Parathyroid adenoma (tissue), 2 donors: ENCODE results near the gene CKS1B.

Experiments
- H2AFZ ChIP-seq: fragments of 300-600 bp; sonication (generic); one replicate; pipeline ENCODE4 v1.7.0; 2017; ENCODE audit warnings: antibody characterized with exemption, mild to moderate bottlenecking
- H3K27ac ChIP-seq: fragments of 300-600 bp; sonication (generic); one replicate; pipeline ENCODE4 v1.7.0; 2017
- H3K27me3 ChIP-seq: fragments of 300-600 bp; sonication (generic); one replicate; pipeline ENCODE4 v1.7.0; 2017; ENCODE audit warnings: low read length; ENCODE audit not compliant: control insufficient read depth, insufficient read depth
- H3K36me3 ChIP-seq: fragments of 300-600 bp; sonication (generic); one replicate; pipeline ENCODE4 v1.7.0; 2017; ENCODE audit warnings: low read length; ENCODE audit not compliant: control insufficient read depth, insufficient read depth
- H3K4me1 ChIP-seq: fragments of 300-600 bp; sonication (generic); one replicate; pipeline ENCODE4 v1.7.0; 2017; ENCODE audit warnings: control low read depth
- H3K4me2 ChIP-seq: fragments of 300-600 bp; sonication (generic); one replicate; pipeline ENCODE4 v1.7.0; 2017; ENCODE audit warnings: low read length
- H3K4me3 ChIP-seq: fragments of 300-600 bp; sonication (generic); one replicate; pipeline ENCODE4 v1.7.0; 2017; ENCODE audit warnings: low read depth, low read length
- H3K79me2 ChIP-seq: fragments of 300-600 bp; sonication (generic); one replicate; pipeline ENCODE4 v1.7.0; 2017; ENCODE audit warnings: control low read depth
- H3K9ac ChIP-seq: fragments of 300-600 bp; sonication (generic); one replicate; pipeline ENCODE4 v1.7.0; 2017; ENCODE audit warnings: mild to moderate bottlenecking
- H3K9me3 ChIP-seq: fragments of 300-600 bp; sonication (generic); one replicate; pipeline ENCODE4 v1.7.0; 2017; ENCODE audit warnings: low read length; ENCODE audit not compliant: control insufficient read depth
- TF ChIP-seq, protein P1 (sequence below): fragments of 300-600 bp; sonication (generic); IDR thresholded peaks from one replicate; pipeline ENCODE4 v1.7.0; 2017; ENCODE audit warnings: antibody characterized with exemption, mild to moderate bottlenecking
- donor health status: primary hyperparathyroidism.

The CKS1B gene

DNA sequence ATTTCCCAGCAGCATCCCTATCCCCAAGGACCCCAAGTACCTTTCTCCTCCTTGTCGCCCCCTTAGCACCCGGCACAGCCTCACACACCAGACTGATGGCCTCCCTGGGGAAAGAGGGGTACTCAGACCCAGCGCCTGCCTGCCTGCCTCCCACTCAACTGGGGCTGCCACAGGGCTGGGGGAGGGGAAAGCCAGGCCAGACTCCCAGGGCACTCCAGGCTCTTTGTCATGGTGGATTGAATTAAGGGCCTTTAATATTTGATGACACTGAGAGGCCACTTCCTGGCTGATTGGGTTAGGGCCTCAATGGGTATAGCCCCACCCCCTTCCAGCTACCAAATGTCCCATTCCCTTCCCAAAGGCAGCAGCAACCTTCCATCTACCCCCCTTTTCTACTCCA is 5.8 kb upstream of the CKS1B start:
- Histone ChIP-seq H3K27me3 (no peaks in the 10 kb centered on the region), H3K79me2 (no peaks in the 10 kb centered on the region), H3K4me2 (no peak overlapping the region), H2AFZ (no peak overlapping the region), H3K9me3 (no peaks in the 10 kb centered on the region), H3K36me3 (no peaks in the 10 kb centered on the region), H3K4me1 (peaks cover 7% of the 10 kb centered on the region), H3K4me3 (no peak overlapping the region), H3K27ac (no peak overlapping the region), H3K9ac (no peak overlapping the region)
- TF ChIP-seq, protein P1, sequence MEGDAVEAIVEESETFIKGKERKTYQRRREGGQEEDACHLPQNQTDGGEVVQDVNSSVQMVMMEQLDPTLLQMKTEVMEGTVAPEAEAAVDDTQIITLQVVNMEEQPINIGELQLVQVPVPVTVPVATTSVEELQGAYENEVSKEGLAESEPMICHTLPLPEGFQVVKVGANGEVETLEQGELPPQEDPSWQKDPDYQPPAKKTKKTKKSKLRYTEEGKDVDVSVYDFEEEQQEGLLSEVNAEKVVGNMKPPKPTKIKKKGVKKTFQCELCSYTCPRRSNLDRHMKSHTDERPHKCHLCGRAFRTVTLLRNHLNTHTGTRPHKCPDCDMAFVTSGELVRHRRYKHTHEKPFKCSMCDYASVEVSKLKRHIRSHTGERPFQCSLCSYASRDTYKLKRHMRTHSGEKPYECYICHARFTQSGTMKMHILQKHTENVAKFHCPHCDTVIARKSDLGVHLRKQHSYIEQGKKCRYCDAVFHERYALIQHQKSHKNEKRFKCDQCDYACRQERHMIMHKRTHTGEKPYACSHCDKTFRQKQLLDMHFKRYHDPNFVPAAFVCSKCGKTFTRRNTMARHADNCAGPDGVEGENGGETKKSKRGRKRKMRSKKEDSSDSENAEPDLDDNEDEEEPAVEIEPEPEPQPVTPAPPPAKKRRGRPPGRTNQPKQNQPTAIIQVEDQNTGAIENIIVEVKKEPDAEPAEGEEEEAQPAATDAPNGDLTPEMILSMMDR = no peak

DNA sequence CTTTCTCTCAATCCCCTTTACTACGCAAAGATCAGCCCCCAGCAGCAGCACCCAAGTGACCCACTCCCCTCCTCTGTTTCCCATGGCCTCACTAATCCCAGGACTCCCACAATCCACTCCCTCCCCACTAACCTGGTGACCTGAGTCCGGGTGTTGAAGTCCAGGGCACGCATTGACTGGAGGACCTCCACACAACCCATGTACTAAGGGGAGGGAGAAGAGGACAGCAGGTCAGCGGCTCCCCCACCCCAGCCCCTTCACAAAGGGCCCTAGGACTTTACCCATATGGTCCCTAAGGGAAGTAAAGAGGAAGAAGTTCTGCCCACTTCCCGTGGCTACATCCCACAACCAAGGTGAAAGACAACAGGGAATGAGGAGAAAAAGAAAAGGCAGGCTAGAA is 5.2 kb upstream of the CKS1B start:
- no peak overlapping the region for H3K4me3 ChIP-seq
- no peaks in the 10 kb centered on the region for H3K79me2 ChIP-seq
- TF ChIP-seq, protein P1 = no peak
- peak overlapping the region; percentile 19 for H3K27ac ChIP-seq
- H3K4me1 ChIP-seq = peaks cover 7% of the 10 kb centered on the region
- no peak overlapping the region for H3K4me2 ChIP-seq
- no peaks in the 10 kb centered on the region for H3K9me3 ChIP-seq
- H3K9ac ChIP-seq = no peak overlapping the region
- no peak overlapping the region for H2AFZ ChIP-seq
- H3K27me3 ChIP-seq = no peaks in the 10 kb centered on the region
- H3K36me3 ChIP-seq = no peaks in the 10 kb centered on the region

DNA sequence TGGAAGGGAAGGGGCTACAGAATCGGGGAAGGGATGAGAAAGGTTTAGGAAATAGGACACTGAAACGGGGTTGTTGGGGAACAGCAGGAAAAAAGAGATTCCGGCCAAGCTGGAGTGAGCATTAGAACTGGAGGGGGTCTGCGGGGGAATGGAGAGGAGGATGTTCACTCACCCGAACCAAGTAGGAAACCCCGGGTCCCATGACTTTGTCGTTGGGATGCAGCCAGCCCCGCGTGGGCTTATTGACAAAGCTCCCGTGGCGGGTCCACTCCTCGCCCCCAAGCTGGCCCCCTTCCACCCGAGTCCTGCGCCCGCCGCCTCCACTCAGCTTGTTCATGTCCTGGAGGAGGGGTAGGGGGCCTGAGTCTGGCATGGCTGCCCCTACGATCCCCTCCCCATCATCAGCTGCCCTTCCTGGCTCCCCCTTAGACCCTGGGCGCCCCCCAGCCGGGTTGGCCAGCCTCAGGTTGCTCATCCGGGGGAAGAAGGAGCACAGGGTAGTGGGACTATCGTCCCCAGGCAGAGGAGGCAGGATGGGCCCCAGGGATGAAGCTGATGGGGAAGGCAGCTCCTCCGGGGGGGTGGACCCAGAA is 4.5 kb upstream of the CKS1B start:
- H3K27ac ChIP-seq = peak overlapping the region; percentile 98
- no peaks in the 10 kb centered on the region for H3K9me3 ChIP-seq
- peak overlapping the region; percentile 45 for H3K4me3 ChIP-seq
- H3K4me2 ChIP-seq = peak overlapping the region; percentile 64
- H3K79me2 ChIP-seq = no peaks in the 10 kb centered on the region
- no peak overlapping the region for H2AFZ ChIP-seq
- peaks cover 7% of the 10 kb centered on the region for H3K4me1 ChIP-seq
- TF ChIP-seq, protein P1 = no peak
- no peaks in the 10 kb centered on the region for H3K27me3 ChIP-seq
- no peak overlapping the region for H3K9ac ChIP-seq
- H3K36me3 ChIP-seq = no peaks in the 10 kb centered on the region

DNA sequence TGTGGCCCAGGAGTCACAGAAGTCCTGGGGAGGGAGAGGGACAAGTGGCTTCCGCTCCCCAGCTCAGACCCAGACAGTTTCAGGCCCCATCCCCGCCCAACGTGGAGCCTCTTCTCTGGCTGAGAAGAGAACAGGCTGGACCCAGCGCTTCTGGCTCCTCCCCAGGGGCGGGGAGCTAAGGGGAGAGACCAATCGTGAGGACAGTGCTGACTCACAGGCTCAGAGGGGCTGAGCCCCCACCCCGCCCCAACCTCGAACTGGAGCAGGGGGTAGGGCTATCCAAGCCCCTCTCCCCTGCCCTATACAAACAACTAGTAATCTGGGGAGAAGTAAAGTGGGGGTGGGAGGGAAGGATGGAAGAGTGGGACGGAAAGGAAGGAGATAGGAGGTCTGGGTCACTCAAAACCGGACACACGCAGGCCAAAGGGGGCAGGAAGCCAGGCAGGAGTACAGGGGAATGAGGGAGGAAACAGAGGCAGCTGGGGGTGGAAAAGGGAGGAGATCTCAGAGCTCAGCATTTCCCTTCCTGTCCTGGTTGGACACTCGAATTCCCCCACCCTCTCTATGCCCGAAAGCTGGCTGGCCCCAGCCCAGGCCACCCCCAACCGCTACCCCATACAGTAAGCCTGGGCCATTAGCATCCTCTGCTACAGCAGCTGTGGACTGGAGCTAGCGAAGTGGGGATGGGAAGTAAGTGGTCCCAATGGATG is 3.7 kb upstream of the CKS1B start, which contains the start of gene SHC1:
Gene SHC1 (minus strand): TSS at position 117 of the 710 bp plus-strand sequence. CDS start 221 bp downstream, outside the sequence.
- Histone ChIP-seq H3K9ac (no peak within 1 kb of the TSS), H2AFZ (no peak within 1 kb of the TSS), H3K4me2 (peak within 1 kb of the TSS; percentile 64), H3K4me1 (peaks cover 7% of the 10 kb centered on the region), H3K27ac (peak within 1 kb of the TSS; percentile 98), H3K36me3 (no peaks in the 10 kb centered on the region), H3K9me3 (no peaks in the 10 kb centered on the region), H3K4me3 (peak within 1 kb of the TSS; percentile 45), H3K27me3 (no peaks in the 10 kb centered on the region), H3K79me2 (no peaks in the 10 kb centered on the region)
- TF ChIP-seq, protein P1 = no peak
